Naive thymus-derived CD4-positive, alpha-beta T cell (primary cell): ENCODE measurements around the gene CCDC12. TPM values are rescaled to one million over a fixed set of nuclear protein-coding genes. Genes with fewer than 3 reads are reported as not detected.

Source experiments
- ATAC-seq: fragments of 150-1000 bp; cut with Tn5 transposase; 2 replicates; pipeline ENCODE4 v1.10.0; 2021; ENCODE audit warnings: mild to moderate bottlenecking, moderate library complexity
- CTCF ChIA-PET: fragments of 350-600 bp; sonication (Branson Sonifier 250); formaldehyde crosslinking; loops from one replicate; lab custom pipeline; 2021; ENCODE audit warnings: antibody characterized with exemption; lab: Charles Lee
- POLR2A ChIA-PET: fragments of 350-600 bp; sonication (Branson Sonifier 250); formaldehyde crosslinking; loops from one replicate; lab custom pipeline; 2021; ENCODE audit warnings: antibody characterized with exemption, inconsistent platforms; lab: Charles Lee
- DNase-seq, 9 donors: peaks; one replicate each; pipeline versions ENCODE4 v3.0.0 to v3.0.0-alpha.2; 2020 to 2022; ENCODE audit warnings: mixed read lengths in 1 of 9
- H3K27ac ChIP-seq: one replicate; pipeline ENCODE4 v1.7.0; 2013; ENCODE audit warnings: mild to moderate bottlenecking, low read depth, low read length, moderate library complexity
- H3K27me3 ChIP-seq, 2 donors: one replicate each; pipeline ENCODE4 v1.7.0; 2013; ENCODE audit warnings: low read length in 2 of 2, mild to moderate bottlenecking in 2 of 2, moderate library complexity in 2 of 2; ENCODE audit not compliant: control insufficient read depth in 2 of 2, insufficient read depth in 2 of 2
- H3K36me3 ChIP-seq, 3 experiments: 1 replicate in 2 of 3; 2 replicates in 1 of 3; pipeline ENCODE4 v1.7.0; 2013; ENCODE audit warnings: low read length in 3 of 3, mild to moderate bottlenecking in 3 of 3, moderate library complexity in 1 of 3; ENCODE audit not compliant: insufficient read depth in 3 of 3, control insufficient read depth in 2 of 3
- H3K4me1 ChIP-seq, 2 donors: one replicate each; pipeline ENCODE4 v1.7.0; 2013; ENCODE audit warnings: low read length in 2 of 2, mild to moderate bottlenecking in 2 of 2, moderate library complexity in 1 of 2; ENCODE audit not compliant: control insufficient read depth in 2 of 2, insufficient read depth in 2 of 2
- H3K4me3 ChIP-seq: 2 replicates; pipeline ENCODE4 v1.7.0; 2013; ENCODE audit warnings: mild to moderate bottlenecking, low read length
- H3K9me3 ChIP-seq, 3 experiments: 1 replicate in 2 of 3; 2 replicates in 1 of 3; pipeline ENCODE4 v1.7.0; 2013; ENCODE audit warnings: low read length in 3 of 3; ENCODE audit not compliant: control insufficient read depth in 2 of 3
- H3K27ac Mint-ChIP-seq, 9 donors: one replicate each; pipeline ENCODE4 v1.8.0; 2020 to 2022; ENCODE audit warnings: mixed read lengths in 9 of 9, mild to moderate bottlenecking in 8 of 9, moderate library complexity in 5 of 9, inconsistent platforms in 2 of 9
- H3K27me3 Mint-ChIP-seq, 5 donors: one replicate each; pipeline ENCODE4 v1.8.0; 2021 to 2022; ENCODE audit warnings: mixed read lengths in 5 of 5, mild to moderate bottlenecking in 1 of 5
- H3K36me3 Mint-ChIP-seq, 5 donors: one replicate each; pipeline ENCODE4 v1.8.0; 2020 to 2022; ENCODE audit warnings: mixed read lengths in 5 of 5, mild to moderate bottlenecking in 3 of 5, inconsistent platforms in 1 of 5
- H3K4me1 Mint-ChIP-seq, 7 donors: one replicate each; pipeline ENCODE4 v1.8.0; 2020 to 2022; ENCODE audit warnings: mixed read lengths in 7 of 7, mild to moderate bottlenecking in 3 of 7, inconsistent platforms in 1 of 7
- H3K4me3 Mint-ChIP-seq, 10 donors: one replicate each; pipeline ENCODE4 v1.8.0; 2020 to 2022; ENCODE audit warnings: mild to moderate bottlenecking in 10 of 10, mixed read lengths in 10 of 10, moderate library complexity in 6 of 10, inconsistent platforms in 2 of 10
- H3K9me3 Mint-ChIP-seq, 11 donors: one replicate each; pipeline ENCODE4 v1.8.0; 2020 to 2022; ENCODE audit warnings: mixed read lengths in 11 of 11, mild to moderate bottlenecking in 4 of 11, inconsistent platforms in 1 of 11, moderate library complexity in 1 of 11
- intact Hi-C, 2 donors: fragments of 100-400 bp; cut with micrococcal nuclease; formaldehyde crosslinking; loops; one replicate each; pipeline ENCODE4 v1.15.1; 2023
- polyA plus RNA-seq, 2 donors: library from polyadenylated mRNA; unstranded; fragments of 300-500 nt; fragmentation: Illumina TruSeq; gene quantifications; one replicate each; pipeline ENCODE4 v1.2.3, GENCODE V29; 2021
- total RNA-seq, 6 experiments: library from RNA in 5 of 6; stranded (reverse) in 5 of 6; gene quantifications; 1 replicate in 5 of 6; 2 replicates in 1 of 6; pipeline ENCODE4 v1.2.3 and lab custom pipeline; 2021 to 2026

CCDC12 gene
- total and polyA plus RNA-seq, 7 experiments from 2014 or later: 51.6 to 115 (median 60.2) TPM

DNA sequence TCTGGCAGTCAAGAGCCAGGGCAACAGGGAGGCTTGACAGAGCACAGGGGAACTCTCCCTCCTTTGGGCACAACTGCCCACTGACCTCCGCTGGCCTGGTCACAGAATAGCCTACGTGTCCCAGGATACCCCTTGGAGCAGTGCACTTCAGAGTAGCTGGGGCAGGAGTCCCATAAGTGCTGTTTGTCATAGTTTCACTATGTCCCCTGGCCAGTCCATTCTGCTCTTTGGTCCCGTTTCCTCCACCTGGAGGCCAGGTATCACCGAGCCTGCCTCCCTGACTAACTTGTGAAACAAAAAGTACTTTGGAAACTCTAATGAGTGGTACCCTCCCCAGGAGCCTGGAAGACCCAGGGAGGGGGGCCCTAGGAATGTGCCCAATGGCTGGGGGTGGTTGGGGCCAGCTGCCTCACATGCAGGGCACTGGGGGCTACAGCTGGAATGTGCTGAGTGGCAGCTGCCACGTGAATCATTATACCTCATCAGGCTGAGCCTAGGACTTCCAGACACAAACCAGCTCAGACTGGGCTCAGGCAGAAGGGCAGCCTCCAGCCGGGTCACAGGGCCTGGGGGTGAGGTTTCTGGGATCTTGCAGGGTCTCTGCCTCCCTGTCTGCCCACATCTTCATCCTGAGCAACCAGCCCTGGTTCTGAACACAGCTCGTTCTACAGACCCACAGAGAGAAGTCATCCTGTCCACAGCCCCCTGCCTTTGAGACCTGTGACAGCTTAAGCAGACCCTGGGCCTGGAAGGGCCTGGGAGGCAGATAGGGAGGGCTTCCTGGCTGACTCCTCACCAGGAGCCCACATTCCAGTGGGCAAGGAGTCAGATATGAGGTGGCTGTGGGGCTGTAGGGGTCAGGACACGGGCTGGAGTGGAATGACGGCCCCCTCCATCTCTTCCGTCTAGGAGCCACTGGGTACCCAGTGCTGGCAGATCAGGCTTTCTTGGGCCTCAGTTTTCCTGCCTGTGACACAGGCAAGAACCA lies 99.9 kb downstream of the CCDC12 start:
- Mint-ChIP-seq H3K4me3 (no peak overlapping the region), H3K9me3 (peaks cover 0 to 2% (median 0%) of the 10 kb centered on the region in 11 donors), H3K36me3 (peaks cover 0 to 6% (median 0%) of the 10 kb centered on the region in 5 donors), H3K27ac (no peak overlapping the region), H3K4me1 (peaks cover 0 to 27% (median 12%) of the 10 kb centered on the region in 7 donors), H3K27me3 (peaks cover 17 to 47% (median 19%) of the 10 kb centered on the region in 5 donors)
- Histone ChIP-seq H3K9me3 (no peaks in the 10 kb centered on the region), H3K4me1 (no peaks in the 10 kb centered on the region), H3K27ac (no peak overlapping the region), H3K36me3 (no peaks in the 10 kb centered on the region), H3K27me3 (no peaks in the 10 kb centered on the region), H3K4me3 (no peak overlapping the region)
- intact Hi-C loops: no loop called here
- ChIA-PET CTCF (interaction anchor here (1.5 kb wide), 1 partner anchor 9 kb away, joined by 5 read pairs; no protein-coding TSS in a partner anchor), POLR2A (no interaction called here)
- DNase-seq: no peak
- ATAC-seq: no peak

DNA sequence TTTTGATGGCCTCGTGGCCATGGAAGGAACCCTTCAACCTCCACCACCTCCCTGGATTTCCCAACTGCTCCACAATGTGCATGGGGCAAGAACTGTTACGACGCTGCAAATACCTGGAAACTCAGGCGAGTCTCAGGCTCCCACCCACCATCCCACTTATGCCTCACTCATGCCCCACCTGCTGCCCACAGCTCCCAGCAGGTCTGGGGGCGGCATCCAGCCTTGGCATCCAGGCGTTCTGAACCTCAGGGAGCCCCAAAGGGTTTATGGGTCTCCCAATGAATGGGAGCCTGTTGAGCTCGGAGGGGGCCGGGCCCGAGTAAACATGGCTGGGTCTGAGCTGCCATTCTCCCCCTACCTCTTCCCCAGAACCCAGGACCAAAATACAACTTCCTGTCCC lies 101.0 kb downstream of the CCDC12 start:
- H3K4me3 ChIP-seq: no peak overlapping the region
- no peaks in the 10 kb centered on the region for H3K4me1 ChIP-seq
- Mint-ChIP-seq H3K9me3 (peaks cover 0 to 2% (median 0%) of the 10 kb centered on the region in 11 donors), H3K4me3 (no peak overlapping the region), H3K36me3 (peaks cover 0 to 6% (median 0%) of the 10 kb centered on the region in 5 donors), H3K4me1 (peaks cover 0 to 23% (median 9%) of the 10 kb centered on the region in 7 donors), H3K27me3 (peaks cover 13 to 37% (median 21%) of the 10 kb centered on the region in 5 donors), H3K27ac (no peak overlapping the region)
- no peaks in the 10 kb centered on the region for H3K36me3 ChIP-seq
- ChIA-PET POLR2A (no interaction called here), CTCF (interaction anchor here (1.5 kb wide), 1 partner anchor 8 kb away, joined by 5 read pairs; no protein-coding TSS in a partner anchor)
- intact Hi-C loops: no loop called here
- DNase-seq (no peak), ATAC-seq (no peak)
- H3K27ac ChIP-seq: no peak overlapping the region
- H3K9me3 ChIP-seq: no peaks in the 10 kb centered on the region
- H3K27me3 ChIP-seq: no peaks in the 10 kb centered on the region

DNA sequence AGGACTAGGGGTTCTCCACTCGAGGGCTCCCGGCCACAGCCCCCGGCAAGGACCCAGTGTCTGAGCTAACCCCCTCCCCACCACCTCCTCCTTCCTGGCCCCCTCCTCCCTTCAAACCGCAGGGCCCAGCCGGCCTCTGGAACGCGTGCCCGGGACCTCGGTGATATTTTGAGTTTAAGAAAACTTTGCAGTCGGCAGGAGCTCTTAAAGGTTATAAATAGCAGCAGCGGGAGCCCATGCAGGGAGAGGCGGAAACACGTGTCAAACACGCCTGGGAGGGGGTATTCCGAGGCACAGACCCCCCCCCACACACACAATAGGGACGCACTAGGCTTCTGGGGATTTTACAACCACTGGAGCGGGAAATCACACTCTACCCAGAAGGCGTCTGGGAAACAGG lies 102.1 kb downstream of the CCDC12 start:
- Mint-ChIP-seq H3K4me1 (peaks cover 0 to 16% (median 5%) of the 10 kb centered on the region in 7 donors), H3K4me3 (peak overlapping the region in 1 of 10 donors; percentile 43), H3K27ac (no peak overlapping the region), H3K36me3 (no peaks in the 10 kb centered on the region), H3K27me3 (peaks cover 5 to 26% (median 10%) of the 10 kb centered on the region in 5 donors), H3K9me3 (no peaks in the 10 kb centered on the region)
- Histone ChIP-seq H3K4me1 (no peaks in the 10 kb centered on the region), H3K36me3 (no peaks in the 10 kb centered on the region), H3K9me3 (no peaks in the 10 kb centered on the region), H3K27me3 (no peaks in the 10 kb centered on the region), H3K27ac (no peak overlapping the region), H3K4me3 (no peak overlapping the region)
- intact Hi-C loops: no loop called here
- ChIA-PET POLR2A (no interaction called here), CTCF (no interaction called here)
- DNase-seq (no peak), ATAC-seq (no peak)

DNA sequence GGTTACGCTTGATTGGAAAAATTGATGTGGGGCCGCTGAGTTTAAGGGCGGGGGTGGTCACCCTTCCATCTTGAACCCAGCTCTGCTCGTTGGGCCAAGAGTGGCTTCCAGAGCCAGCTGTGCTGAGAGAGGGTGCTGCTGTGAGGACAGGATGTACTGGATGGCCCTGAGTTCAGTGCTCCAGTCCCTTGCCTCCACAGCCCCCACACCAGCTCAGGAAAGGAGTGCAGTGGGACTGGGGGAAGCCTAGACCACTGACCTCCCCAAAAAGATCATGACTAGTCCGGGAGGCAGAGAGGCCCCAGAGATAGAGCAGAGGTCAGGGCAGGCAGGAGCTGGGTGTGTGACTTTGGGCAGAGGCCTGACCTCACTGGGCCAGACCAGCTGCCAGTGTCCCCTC lies 103.0 kb downstream of the CCDC12 start:
- ChIA-PET CTCF (interaction anchor here (1.0 kb wide), 1 partner anchor 22 kb away, joined by 3 read pairs; no protein-coding TSS in a partner anchor), POLR2A (no interaction called here)
- Histone ChIP-seq H3K36me3 (no peaks in the 10 kb centered on the region), H3K9me3 (no peaks in the 10 kb centered on the region), H3K27ac (no peak overlapping the region), H3K4me1 (no peaks in the 10 kb centered on the region), H3K27me3 (no peaks in the 10 kb centered on the region), H3K4me3 (no peak overlapping the region)
- Mint-ChIP-seq H3K4me1 (peaks cover 0 to 16% (median 5%) of the 10 kb centered on the region in 7 donors), H3K36me3 (no peaks in the 10 kb centered on the region), H3K27me3 (peaks cover 0 to 18% (median 5%) of the 10 kb centered on the region in 5 donors), H3K9me3 (no peaks in the 10 kb centered on the region), H3K4me3 (no peak overlapping the region), H3K27ac (peak overlapping the region in 1 of 9 donors; percentile 38)
- ATAC-seq: no peak
- intact Hi-C loops: no loop called here
- DNase-seq: no peak

Other genes starting within 250 kb of the CCDC12 start
- gene MYL3, start 113.3 kb downstream of the CCDC12 start, total RNA-seq: not detected
- gene MYL3, start 113.3 kb downstream of the CCDC12 start, polyA plus RNA-seq: not detected
- gene PTH1R, start 99.0 kb downstream of the CCDC12 start, total RNA-seq: not detected
- gene PTH1R, start 99.0 kb downstream of the CCDC12 start, polyA plus RNA-seq: not detected
- gene NBEAL2, start 2.9 kb upstream of the CCDC12 start, total RNA-seq: 100 to 1,000 TPM in 2 of 5 experiments, 10 to 100 TPM in 3; 48.8 to 289 (median 94.0) TPM
- 1 to 10 TPM; 1.7 to 4.9 TPM for gene NBEAL2, start 2.9 kb upstream of the CCDC12 start, polyA plus RNA-seq
- gene SETD2, start 187.4 kb upstream of the CCDC12 start, total RNA-seq: 10 to 100 TPM; 49.2 to 77.3 (median 71.1) TPM
- gene SETD2, start 187.4 kb upstream of the CCDC12 start, polyA plus RNA-seq: 10 to 100 TPM; 11.0 to 25.9 TPM